Loucy (cell line): ENCODE results near the gene PHEX.

Source experiments
- CTCF ChIP-seq: fragments of 200-600 bp; sonication (generic); conservative IDR thresholded peaks from 2 replicates; pipeline ENCODE4 v1.5.1; 2014; ENCODE audit warnings: mild to moderate bottlenecking, antibody characterized with exemption, low read length
- EZH2phosphoT487 ChIP-seq: fragments of 200-600 bp; IDR thresholded peaks from 2 replicates; pipeline ENCODE4 v1.6.1; 2018; ENCODE audit warnings: antibody characterized with exemption, mild to moderate bottlenecking, moderate library complexity, borderline replicate concordance

- no peak for TF ChIP-seq CTCF
- TF ChIP-seq EZH2phosphoT487, result no peak
Measured at GRCh38 chrX:22035236-22035635, 3.1 kb downstream of the PHEX start.
